Hippocampal formation (tissue), 2 donors: Measurements from ENCODE around the gene ZNF211.
A peak's percentile ranks its signal among the peaks of the same experiment; 100 is the strongest.

Experiments
- DNase-seq, 2 donors: peaks; one replicate each; lab custom pipeline; 2025; lab: John Stamatoyannopoulos, UW

ZNF211 gene

GRCh38 chr19:57656346-57656745 is 23.4 kb downstream of the ZNF211 start:
- DNase-seq: no peak

DNA sequence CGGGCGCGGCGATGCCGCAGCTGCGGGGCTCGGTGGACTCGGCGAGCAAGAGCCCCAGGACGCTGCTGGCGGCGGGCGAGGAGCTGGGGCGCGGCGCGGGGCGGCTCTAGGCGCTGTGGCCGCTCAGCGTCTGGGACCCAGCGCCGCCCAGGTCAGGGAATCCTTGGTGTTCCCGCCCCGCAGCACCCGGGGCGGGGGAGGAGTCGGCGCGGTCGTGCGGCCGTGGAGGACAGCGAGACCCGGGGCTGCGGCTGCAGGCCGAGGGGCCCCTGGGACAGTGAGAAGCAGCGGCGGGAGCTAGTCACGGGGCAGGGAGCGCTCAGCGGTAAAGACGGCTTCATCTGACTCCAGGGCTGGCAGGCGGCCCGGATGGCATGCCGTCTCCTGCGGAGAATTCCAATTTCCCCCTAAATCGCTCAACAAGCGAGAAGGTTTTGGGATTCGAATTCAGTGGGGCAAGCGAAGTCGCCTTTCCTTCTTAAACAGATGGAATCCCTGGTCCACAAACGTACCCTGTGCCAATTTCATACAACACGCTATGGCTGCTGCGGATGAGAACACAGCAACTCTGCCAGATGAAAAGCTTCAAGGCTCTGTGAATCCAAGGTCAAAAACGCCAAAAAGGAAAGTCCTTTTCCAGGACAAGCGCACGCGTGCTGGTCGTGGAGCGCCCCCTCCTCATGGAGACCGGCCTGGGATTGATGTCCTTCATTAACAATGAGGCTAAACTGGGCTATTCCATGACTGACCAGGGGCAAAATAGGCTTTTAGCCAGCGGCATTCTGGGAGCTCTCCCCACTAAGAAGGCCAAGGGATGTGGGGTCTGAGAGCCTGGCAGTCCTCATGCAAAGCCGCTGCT is 31.5 kb downstream of the ZNF211 start:
- DNase-seq: peak; percentile 2 to 37

DNA sequence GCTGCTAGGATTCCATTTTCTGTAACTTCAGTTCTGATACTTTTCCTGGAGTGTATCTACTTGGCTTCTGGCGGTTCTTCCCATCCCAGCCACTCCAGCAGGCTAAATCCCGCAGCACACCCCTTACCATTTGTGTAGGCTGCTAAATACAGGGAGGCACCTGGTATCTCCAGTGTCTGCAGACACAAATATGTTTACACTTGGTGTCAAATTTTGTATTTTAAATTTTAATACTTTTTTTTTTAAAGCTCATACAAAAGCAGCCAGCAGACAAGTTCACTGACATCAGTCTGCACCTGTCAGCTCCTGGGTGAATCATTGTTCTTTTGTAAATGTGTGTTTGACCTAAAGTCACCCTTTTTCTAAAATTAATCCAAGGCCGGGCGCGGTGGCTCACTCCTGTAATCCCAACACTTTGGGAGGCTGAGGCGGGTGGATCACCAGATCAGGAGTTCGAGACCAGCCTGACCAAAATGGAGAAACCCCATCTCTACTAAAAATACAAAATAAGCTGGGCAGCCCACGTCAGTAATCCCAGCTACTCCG is 32.4 kb downstream of the ZNF211 start:
- no peak for DNase-seq

DNA sequence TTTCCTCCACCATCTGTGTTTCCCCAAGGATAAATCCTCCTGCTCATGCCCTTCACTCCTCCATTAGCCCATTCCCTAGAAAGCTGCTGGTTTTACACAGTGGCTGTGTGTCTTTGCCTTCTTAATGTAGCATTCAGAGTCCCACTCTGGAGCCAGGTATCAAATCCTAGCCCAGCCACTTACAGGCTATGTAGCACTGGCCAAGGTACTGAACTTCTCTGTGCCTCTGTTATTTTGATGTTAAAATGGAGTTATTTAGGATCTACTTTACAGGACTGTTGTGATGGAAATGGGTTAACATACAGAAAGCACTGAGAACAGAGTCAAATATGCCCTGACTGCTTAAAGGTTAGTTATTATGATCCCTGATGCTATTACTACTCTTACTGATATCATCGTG is 34.3 kb downstream of the ZNF211 start:
- no peak for DNase-seq

DNA sequence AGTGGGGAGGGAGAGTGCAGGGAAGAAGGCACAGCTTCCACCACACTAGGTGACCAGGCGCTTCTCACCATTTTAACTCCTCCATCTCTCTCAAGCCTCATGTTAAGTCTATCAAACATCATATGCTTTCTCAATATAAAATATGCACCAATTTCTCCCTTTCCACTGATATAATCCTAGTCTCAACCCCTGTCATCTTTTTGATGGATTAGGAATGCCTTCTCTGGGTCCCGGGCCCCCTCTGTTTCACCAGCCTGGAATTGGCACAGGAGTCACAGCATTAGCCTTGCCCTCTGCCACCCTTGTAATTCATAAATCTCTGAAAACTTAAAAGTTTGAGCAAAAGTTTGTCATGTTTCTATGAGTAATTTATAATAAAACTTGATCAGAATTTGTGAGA is 35.7 kb downstream of the ZNF211 start, which contains the start of gene ZSCAN4:
Gene ZSCAN4, plus strand, starts transcription at position 301 of the 400 bp plus-strand sequence. CDS start 7,211 bp downstream, outside the sequence.
- no peak for DNase-seq

- no peak for DNase-seq
Measured at GRCh38 chr19:57671124-57671895, 38.3 kb downstream of the ZNF211 start.

DNA sequence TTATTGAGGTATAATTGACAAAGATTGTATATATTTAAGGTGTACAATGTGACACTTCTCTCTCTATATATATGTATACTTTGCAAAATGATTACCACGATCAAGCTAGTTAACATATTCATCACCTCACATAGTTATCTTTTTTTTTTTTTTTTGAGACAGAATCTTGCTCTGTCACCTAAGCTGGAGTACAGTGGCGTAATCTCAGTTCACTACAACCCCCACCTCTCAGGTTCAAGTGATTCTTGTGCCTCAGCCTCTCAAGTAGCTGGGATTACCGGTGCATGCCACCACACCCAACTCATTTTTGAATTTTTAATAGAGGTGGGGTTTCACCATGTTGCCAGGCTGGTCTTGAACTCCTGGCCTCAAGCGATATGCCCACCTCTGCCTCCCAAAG is 39.5 kb downstream of the ZNF211 start:
- DNase-seq: no peak

- no peak for DNase-seq
Measured at GRCh38 chr19:57675881-57676280, 42.9 kb downstream of the ZNF211 start.

- no peak for DNase-seq
Measured at GRCh38 chr19:57682226-57682766, 49.3 kb downstream of the ZNF211 start.

GRCh38 chr19:57686727-57687126 is 53.8 kb downstream of the ZNF211 start:
- no peak for DNase-seq

DNA sequence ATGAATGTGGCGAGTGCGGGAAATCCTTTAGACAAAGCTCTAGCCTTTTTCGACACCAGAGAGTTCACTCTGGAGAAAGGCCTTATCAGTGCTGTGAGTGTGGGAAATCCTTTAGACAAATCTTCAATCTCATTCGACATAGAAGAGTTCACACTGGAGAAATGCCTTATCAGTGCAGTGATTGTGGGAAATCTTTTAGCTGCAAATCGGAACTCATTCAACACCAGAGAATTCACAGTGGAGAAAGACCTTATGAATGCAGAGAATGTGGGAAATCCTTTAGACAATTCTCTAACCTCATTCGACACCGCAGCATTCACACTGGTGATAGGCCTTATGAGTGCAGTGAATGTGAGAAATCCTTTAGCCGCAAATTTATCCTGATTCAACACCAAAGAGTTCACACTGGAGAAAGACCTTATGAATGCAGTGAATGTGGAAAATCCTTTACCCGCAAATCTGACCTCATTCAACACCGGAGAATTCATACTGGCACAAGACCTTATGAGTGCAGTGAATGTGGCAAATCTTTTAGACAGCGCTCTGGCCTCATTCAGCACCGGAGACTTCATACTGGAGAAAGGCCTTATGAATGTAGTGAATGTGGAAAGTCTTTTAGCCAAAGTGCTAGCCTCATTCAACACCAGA is 54.5 kb downstream of the ZNF211 start:
- DNase-seq: no peak

DNA sequence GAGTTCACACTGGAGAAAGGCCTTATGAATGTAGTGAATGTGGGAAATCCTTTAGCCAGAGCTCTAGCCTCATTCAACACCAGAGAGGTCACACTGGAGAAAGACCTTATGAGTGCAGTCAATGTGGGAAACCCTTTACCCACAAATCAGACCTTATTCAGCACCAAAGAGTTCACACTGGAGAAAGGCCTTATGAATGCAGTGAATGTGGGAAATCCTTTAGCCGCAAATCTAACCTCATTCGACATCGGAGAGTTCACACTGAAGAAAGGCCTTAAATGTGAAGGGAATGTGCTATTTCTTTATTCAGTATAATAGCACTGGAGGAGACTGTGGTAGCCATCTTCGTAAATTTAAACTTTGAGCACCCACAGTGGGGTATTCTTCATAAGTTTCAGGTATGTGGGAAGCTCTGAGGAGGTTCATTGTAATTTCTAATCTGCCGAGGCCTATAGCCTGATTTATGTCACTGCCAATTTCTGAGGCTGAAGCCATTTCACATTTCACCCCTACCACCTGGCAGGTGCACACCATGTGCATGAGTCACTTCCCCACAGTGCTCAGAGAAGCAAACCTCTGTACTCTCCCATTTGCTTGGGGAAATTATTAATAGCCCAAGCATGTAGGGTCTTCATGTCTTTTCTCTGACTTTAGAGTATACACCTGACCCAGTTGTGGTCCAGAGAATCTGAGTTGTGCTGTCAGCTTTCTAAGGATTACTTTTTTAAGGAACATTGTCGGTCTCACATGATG is 55.2 kb downstream of the ZNF211 start:
- no peak for DNase-seq

DNA sequence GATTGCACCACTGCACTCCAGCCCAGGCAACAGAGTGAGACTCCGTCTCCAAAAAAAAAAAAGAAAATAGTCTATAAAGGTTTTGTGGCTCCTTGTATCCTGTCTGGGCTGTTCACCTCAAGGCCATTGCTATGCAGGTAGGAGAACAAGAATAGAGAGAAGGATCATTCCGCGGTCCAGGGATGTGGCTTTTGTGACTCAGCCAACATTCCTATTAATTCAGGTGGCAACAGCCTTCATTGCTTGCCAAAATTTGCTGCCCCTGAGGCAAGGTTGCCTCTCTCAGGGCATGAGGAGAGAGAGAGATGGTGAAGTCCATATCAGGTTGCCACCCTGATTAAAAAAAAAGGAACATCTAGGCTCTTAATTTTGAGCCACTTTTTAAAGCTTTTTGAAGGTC is 56.8 kb downstream of the ZNF211 start:
- no peak for DNase-seq
